IMR-90 (cell line): ENCODE measurements around the gene VMAC. TPM values are rescaled to one million over a fixed set of nuclear protein-coding genes. Genes with fewer than 3 reads are reported as not detected.
A peak's percentile ranks its signal among the peaks of the same experiment; 100 is the strongest.

Experiments used
- ATAC-seq: fragments of 200-7000 bp; cut with Tn5 transposase; 2 replicates; pipeline ENCODE4 v1.9.1; 2020; ENCODE audit warnings: low read depth, mild to moderate bottlenecking, moderate library complexity
- BruUV-seq: library from RNA; stranded (reverse); fragments of 400-500 nt; replicated peaks from 2 replicates; lab custom pipeline; 2021; lab: Mats Ljungman, UMichigan
- CTCF ChIA-PET: fragments of 300-600 bp; formaldehyde crosslinking; extraction: SDS; loops from one replicate; lab custom pipeline; 2021; ENCODE audit warnings: antibody characterized with exemption; lab: Yijun Ruan, JAX
- POLR2A ChIA-PET: fragments of 300-600 bp; sonication (Branson Sonifier 250); formaldehyde crosslinking; loops from one replicate; lab custom pipeline; 2022; ENCODE audit warnings: antibody characterized with exemption; ENCODE audit not compliant: unreplicated experiment; lab: Charles Lee
- DNase-seq: peaks from one replicate; pipeline ENCODE4 v3.0.0; 2013
- H2AFZ ChIP-seq: replicated peaks from 2 replicates; pipeline ENCODE3; 2013; ENCODE audit warnings: low read length, mild to moderate bottlenecking; ENCODE audit not compliant: poor library complexity
- H2AK5ac ChIP-seq: 2 replicates; pipeline ENCODE4 v1.6.1; 2013; ENCODE audit warnings: low read depth, low read length, inconsistent platforms
- H2AK9ac ChIP-seq: replicated peaks from 2 replicates; pipeline ENCODE3; 2013; ENCODE audit warnings: mild to moderate bottlenecking, low read depth, low read length, moderate library complexity; ENCODE audit not compliant: poor library complexity
- H2BK120ac ChIP-seq: 2 replicates; pipeline ENCODE4 v1.6.1; 2013; ENCODE audit warnings: low read depth, low read length, inconsistent platforms
- H2BK15ac ChIP-seq: 3 replicates; pipeline ENCODE4 v1.6.1; 2013; ENCODE audit warnings: low read depth, low read length, inconsistent platforms
- H2BK20ac ChIP-seq: 2 replicates; pipeline ENCODE4 v1.6.1; 2013; ENCODE audit warnings: low read depth, mild to moderate bottlenecking, inconsistent platforms, low read length, moderate library complexity
- H2BK5ac ChIP-seq: 2 replicates; pipeline ENCODE4 v1.6.1; 2013; ENCODE audit warnings: mild to moderate bottlenecking, low read depth, low read length, inconsistent platforms; ENCODE audit not compliant: poor library complexity, severe bottlenecking
- H3K14ac ChIP-seq: replicated peaks from 2 replicates; pipeline ENCODE4 v1.6.1; 2013; ENCODE audit warnings: low read depth, low read length, inconsistent platforms
- H3K18ac ChIP-seq: 2 replicates; pipeline ENCODE4 v1.6.1; 2013; ENCODE audit warnings: low read depth, low read length, control low read depth
- H3K23ac ChIP-seq: 2 replicates; pipeline ENCODE4 v1.6.1; 2013; ENCODE audit warnings: low read depth, low read length, inconsistent platforms
- H3K27ac ChIP-seq: 2 replicates; pipeline ENCODE4 v1.5.1; 2013; ENCODE audit warnings: mild to moderate bottlenecking, control low read depth, low read length; ENCODE audit not compliant: insufficient read depth
- H3K27me3 ChIP-seq: 2 replicates; pipeline ENCODE4 v1.6.1; 2013; ENCODE audit warnings: low read length; ENCODE audit not compliant: control insufficient read depth, insufficient read depth
- H3K36me3 ChIP-seq: 2 replicates; pipeline ENCODE4 v1.6.1; 2013; ENCODE audit warnings: low read length, mixed read lengths; ENCODE audit not compliant: control insufficient read depth, insufficient read depth
- H3K4ac ChIP-seq: 2 replicates; pipeline ENCODE4 v1.6.1; 2013; ENCODE audit warnings: low read depth, low read length, inconsistent platforms
- H3K4me1 ChIP-seq: 2 replicates; pipeline ENCODE4 v1.6.1; 2013; ENCODE audit warnings: low read length, mixed read lengths; ENCODE audit not compliant: control insufficient read depth, insufficient read depth
- H3K4me2 ChIP-seq: 2 replicates; pipeline ENCODE4 v1.6.1; 2013; ENCODE audit warnings: low read depth, mild to moderate bottlenecking, control low read depth, low read length, moderate library complexity
- H3K4me3 ChIP-seq: 2 replicates; pipeline ENCODE4 v1.5.1; 2013; ENCODE audit warnings: low read depth, mild to moderate bottlenecking, control low read depth, low read length, moderate library complexity; ENCODE audit not compliant: insufficient read depth
- H3K56ac ChIP-seq: 2 replicates; pipeline ENCODE4 v1.6.1; 2013; ENCODE audit warnings: low read length, inconsistent platforms; ENCODE audit not compliant: insufficient read depth; ENCODE audit errors: extremely low read depth
- H3K79me1 ChIP-seq, 2 experiments: 2 replicates each; pipeline ENCODE4 v1.6.1; 2013; ENCODE audit warnings: low read length in 2 of 2, inconsistent platforms in 1 of 2, low read depth in 1 of 2
- H3K9ac ChIP-seq: 2 replicates; pipeline ENCODE4 v1.6.1; 2013; ENCODE audit warnings: low read depth, low read length, control low read depth
- H3K9me1 ChIP-seq: 2 replicates; pipeline ENCODE4 v1.6.1; 2013; ENCODE audit warnings: low read length, inconsistent platforms; ENCODE audit not compliant: insufficient read depth
- H3K9me3 ChIP-seq: 2 replicates; pipeline ENCODE4 v1.6.1; 2013; ENCODE audit warnings: low read length; ENCODE audit not compliant: control insufficient read depth, insufficient read depth
- H4K20me1 ChIP-seq: 2 replicates; pipeline ENCODE4 v1.6.1; 2013; ENCODE audit warnings: low read length, inconsistent platforms; ENCODE audit not compliant: insufficient read depth
- H4K5ac ChIP-seq: 2 replicates; pipeline ENCODE4 v1.6.1; 2013; ENCODE audit warnings: mild to moderate bottlenecking, low read depth, low read length, control low read depth
- H4K8ac ChIP-seq, 2 experiments: 2 replicates each; pipeline ENCODE4 v1.6.1; 2013; ENCODE audit warnings: low read depth in 2 of 2, low read length in 2 of 2, control low read depth in 1 of 2, inconsistent platforms in 1 of 2
- H4K91ac ChIP-seq: 2 replicates; pipeline ENCODE4 v1.6.1; 2013; ENCODE audit warnings: low read depth, low read length, inconsistent platforms; ENCODE audit not compliant: insufficient read depth
- CEBPB ChIP-seq: IDR thresholded peaks from 2 replicates; pipeline ENCODE4 v1.6.1; 2012; ENCODE audit warnings: low read depth, low read length, improper control_type of control experiment
- CHD1 ChIP-seq: IDR thresholded peaks from 2 replicates; pipeline ENCODE4 v1.6.1; 2012; ENCODE audit warnings: low read depth, low read length, improper control_type of control experiment
- FOS ChIP-seq: fragments of 150-350 bp; IDR thresholded peaks from 2 replicates; pipeline ENCODE4 v1.6.1; 2016; ENCODE audit warnings: low read depth, low read length
- MAZ ChIP-seq: IDR thresholded peaks from 2 replicates; pipeline ENCODE4 v1.6.1; 2012; ENCODE audit warnings: low read depth, mild to moderate bottlenecking, low read length, improper control_type of control experiment, moderate library complexity, borderline replicate concordance
- MXI1 ChIP-seq: IDR thresholded peaks from 2 replicates; pipeline ENCODE4 v1.6.1; 2012; ENCODE audit warnings: low read depth, mild to moderate bottlenecking, low read length, moderate library complexity, borderline replicate concordance
- POLR2A ChIP-seq: IDR thresholded peaks from 2 replicates; pipeline ENCODE4 v1.6.1; 2012; ENCODE audit warnings: mild to moderate bottlenecking, low read depth, low read length
- RAD21 ChIP-seq: IDR thresholded peaks from 2 replicates; pipeline ENCODE4 v1.6.1; 2012; ENCODE audit warnings: low read length, improper control_type of control experiment
- RCOR1 ChIP-seq: IDR thresholded peaks from 2 replicates; pipeline ENCODE4 v1.6.1; 2012; ENCODE audit warnings: mild to moderate bottlenecking, low read length, improper control_type of control experiment; ENCODE audit not compliant: insufficient replicate concordance
- RFX5 ChIP-seq: IDR thresholded peaks from 2 replicates; pipeline ENCODE4 v1.8.0; 2012; ENCODE audit warnings: low read depth, mild to moderate bottlenecking, low read length, moderate library complexity
- WGBS, 2 experiments: methylation state at CpG; one replicate each; pipeline versions ENCODE4 v1.1.5 to v1.1.7; 2013; ENCODE audit warnings: missing lambda C conversion rate in 2 of 2; ENCODE audit not compliant: insufficient read length in 1 of 2; ENCODE audit errors: extremely low coverage in 2 of 2; 5-methylcytosine and 5-hydroxymethylcytosine counted together
- dilution Hi-C: fragments of 300-500 bp; cut with HindIII; formaldehyde crosslinking; loops from one replicate; pipeline ENCODE4 v1.14.3; 2018; ENCODE audit warnings: low sequenced_read_pairs; ENCODE audit not compliant: unreplicated experiment
- in situ Hi-C: fragments of 300-500 bp; cut with MboI; formaldehyde crosslinking; loops from 3 replicates; pipeline ENCODE4 v1.14.3; 2019; ENCODE audit warnings: low sequenced_read_pairs, inconsistent platforms, mixed read lengths
- intact Hi-C: fragments of 100-400 bp; cut with micrococcal nuclease; formaldehyde crosslinking; loops from 2 replicates; pipeline ENCODE4 v1.10.0; 2022
- polyA plus RNA-seq, 3 experiments: library from polyadenylated mRNA; depleted of rRNA; stranded (reverse); fragments of >200 nt; gene quantifications; 2 replicates each; pipeline ENCODE4 v1.2.3, GENCODE V29; 2012; ENCODE audit warnings: low replicate concordance in 1 of 3
- total RNA-seq: library from RNA; depleted of rRNA; stranded (reverse); fragments of >200 nt; gene quantifications from 2 replicates; pipeline ENCODE4 v1.2.3, GENCODE V29; 2012

The VMAC gene
- total and polyA plus RNA-seq, 2 of the 4 experiments (the other 2 are of a cell fraction), result 1.4 to 3.1 TPM

- no peak overlapping the region for H3K18ac ChIP-seq
- no peak overlapping the region for H3K27ac ChIP-seq
- peak overlapping the region; percentile 66; the same call in 1 of the 2 replicates for H3K14ac ChIP-seq
- H4K8ac ChIP-seq, result no peak overlapping the region
- H3K4me2 ChIP-seq, result no peak overlapping the region
- ChIA-PET CTCF (interaction anchor here (1.5 kb wide), 1 partner anchor 153 kb away, joined by 5 read pairs; no protein-coding TSS in a partner anchor), POLR2A (no interaction called here)
- H4K5ac ChIP-seq, result no peak overlapping the region
- intact Hi-C loops, result no loop called here
- in situ Hi-C loops, result no loop called here
- H2BK120ac ChIP-seq, result 0 out of 2 replicates have a peak overlapping the region, but pooled peaks have one; percentile 33
- peak overlapping the region; percentile 71 for H2AK5ac ChIP-seq
- no peaks in the 10 kb centered on the region; the same call in 1 of the 2 replicates for H3K36me3 ChIP-seq
- peaks cover 35 to 99% of the 10 kb centered on the region in 2 experiments; a peak in 3 of 4 replicates for H3K79me1 ChIP-seq
- H3K9ac ChIP-seq, result no peak overlapping the region
- TF ChIP-seq POLR2A (no peak), MXI1 (no peak), CEBPB (peak; percentile 49; the same call in 1 of the 2 replicates), RFX5 (no peak), RAD21 (no peak), MAZ (no peak), RCOR1 (no peak), FOS (no peak), CHD1 (no peak)
- ATAC-seq (no peak), DNase-seq (peak; percentile 62)
- H3K4ac ChIP-seq, result peak overlapping the region; percentile 64; the same call in 1 of the 2 replicates
- dilution Hi-C loops, result no loop called here
- no peaks in the 10 kb centered on the region for H3K27me3 ChIP-seq
- no TSS peak for BruUV-seq
- H2BK15ac ChIP-seq, result no peak overlapping the region
- peaks cover 90% of the 10 kb centered on the region for H4K20me1 ChIP-seq
- H3K23ac ChIP-seq, result peak overlapping the region; percentile 35; the same call in 1 of the 2 replicates
- WGBS, 2 experiments, result 67% methylated on average over 4 of the region's 10 CpGs; no CpG with 5 or more reads in 1 of the 2 experiments
- H3K4me3 ChIP-seq, result no peak overlapping the region
- no peak overlapping the region for H2AFZ ChIP-seq
- peaks cover 55% of the 10 kb centered on the region for H3K4me1 ChIP-seq
- H3K9me1 ChIP-seq, result peaks cover 57% of the 10 kb centered on the region
- no peak overlapping the region; the same call in 1 of the 2 replicates for H2BK20ac ChIP-seq
- no peak overlapping the region for H3K56ac ChIP-seq
- H2AK9ac ChIP-seq, result no peak overlapping the region
- H4K91ac ChIP-seq, result no peak overlapping the region
- H3K9me3 ChIP-seq, result no peaks in the 10 kb centered on the region
- H2BK5ac ChIP-seq, result no peak overlapping the region
These were observed 52.5 kb downstream of the VMAC start for GRCh38 chr19:5957170-5957569.
